Peyer's patch (tissue), 4 donors: Measurements from ENCODE around the gene PLCL2.

ENCODE experiments used
- POLR2A ChIP-seq, 2 donors: fragments of 450-650 bp; IDR thresholded peaks; one replicate each; pipeline ENCODE4 v1.5.1; 2017; ENCODE audit warnings: antibody characterized with exemption in 2 of 2, mild to moderate bottlenecking in 2 of 2, moderate library complexity in 2 of 2
- TF ChIP-seq, protein P1 (sequence below), 6 experiments: fragments of 450-650 bp in 4 of 6; fragments of 200-600 bp in 2 of 6; sonication (generic) in 1 of 6; IDR thresholded peaks; one replicate each; pipeline ENCODE4 v1.5.1; 2017 to 2019; ENCODE audit warnings: antibody characterized with exemption in 6 of 6, mild to moderate bottlenecking in 3 of 6, moderate library complexity in 1 of 6

DNA sequence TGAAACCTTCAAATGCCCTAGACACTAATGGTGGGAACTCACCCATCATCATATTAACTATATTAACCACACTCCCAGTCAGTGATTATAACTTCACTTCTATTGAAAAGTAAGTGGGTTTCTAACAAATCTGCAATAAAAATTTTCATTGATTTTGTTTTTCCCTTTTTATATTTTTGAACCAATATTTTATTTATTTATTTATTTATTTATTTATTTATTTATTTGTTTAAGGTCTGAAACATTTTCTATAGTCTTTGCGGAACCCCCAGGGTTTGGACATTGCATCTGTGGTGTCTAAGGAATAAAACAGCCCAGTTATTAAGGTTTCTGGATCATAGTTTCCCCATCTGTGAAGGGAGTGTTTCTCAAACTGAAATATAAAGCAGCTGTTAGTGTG is 16.2 kb upstream of the PLCL2 start:
- TF ChIP-seq, protein P1, sequence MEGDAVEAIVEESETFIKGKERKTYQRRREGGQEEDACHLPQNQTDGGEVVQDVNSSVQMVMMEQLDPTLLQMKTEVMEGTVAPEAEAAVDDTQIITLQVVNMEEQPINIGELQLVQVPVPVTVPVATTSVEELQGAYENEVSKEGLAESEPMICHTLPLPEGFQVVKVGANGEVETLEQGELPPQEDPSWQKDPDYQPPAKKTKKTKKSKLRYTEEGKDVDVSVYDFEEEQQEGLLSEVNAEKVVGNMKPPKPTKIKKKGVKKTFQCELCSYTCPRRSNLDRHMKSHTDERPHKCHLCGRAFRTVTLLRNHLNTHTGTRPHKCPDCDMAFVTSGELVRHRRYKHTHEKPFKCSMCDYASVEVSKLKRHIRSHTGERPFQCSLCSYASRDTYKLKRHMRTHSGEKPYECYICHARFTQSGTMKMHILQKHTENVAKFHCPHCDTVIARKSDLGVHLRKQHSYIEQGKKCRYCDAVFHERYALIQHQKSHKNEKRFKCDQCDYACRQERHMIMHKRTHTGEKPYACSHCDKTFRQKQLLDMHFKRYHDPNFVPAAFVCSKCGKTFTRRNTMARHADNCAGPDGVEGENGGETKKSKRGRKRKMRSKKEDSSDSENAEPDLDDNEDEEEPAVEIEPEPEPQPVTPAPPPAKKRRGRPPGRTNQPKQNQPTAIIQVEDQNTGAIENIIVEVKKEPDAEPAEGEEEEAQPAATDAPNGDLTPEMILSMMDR (IDR thresholded peaks at IDR 0.05), result no peak
- no peak for TF ChIP-seq POLR2A (IDR thresholded peaks at IDR 0.05)
